HepG2 (cell line): ENCODE measurements around the gene SEMA4B. TPM values are rescaled to one million over a fixed set of nuclear protein-coding genes. Genes with fewer than 3 reads are reported as not detected.

Experiments used
- ARHGAP35 ChIP-seq: sonication (generic); formaldehyde crosslinking; IDR thresholded peaks from 2 replicates; pipeline ENCODE4 v1.9.0; 2022; ENCODE audit warnings: mild to moderate bottlenecking, inconsistent platforms, moderate library complexity, missing genetic modification reagents, borderline replicate concordance
- CEBPB ChIP-seq: IDR thresholded peaks from 2 replicates; pipeline ENCODE4 v1.6.1; 2011; ENCODE audit warnings: low read depth, low read length, improper control_type of control experiment, borderline replicate concordance
- HOXA5 ChIP-seq: sonication (generic); formaldehyde crosslinking; IDR thresholded peaks from 2 replicates; pipeline ENCODE4 v1.4.0; 2020; ENCODE audit warnings: missing genetic modification reagents
- PCBP1 ChIP-seq: fragments of 200-400 bp; formaldehyde crosslinking; IDR thresholded peaks from 2 replicates; pipeline ENCODE4 v1.6.1; 2017; ENCODE audit warnings: mild to moderate bottlenecking, low read depth, low read length, borderline replicate concordance
- PCBP2 ChIP-seq: fragments of 200-400 bp; formaldehyde crosslinking; optimal IDR thresholded peaks from 2 replicates; pipeline ENCODE3; 2018; ENCODE audit warnings: low read length, low read depth; ENCODE audit not compliant: poor library complexity, severe bottlenecking
- PITX1 ChIP-seq: sonication (generic); formaldehyde crosslinking; IDR thresholded peaks from 2 replicates; pipeline ENCODE4 v1.5.1; 2020; ENCODE audit warnings: mild to moderate bottlenecking, missing genetic modification reagents
- PRDM10 ChIP-seq: sonication (generic); formaldehyde crosslinking; IDR thresholded peaks from 2 replicates; pipeline ENCODE4 v1.4.0; 2020; ENCODE audit warnings: low read depth, missing genetic modification reagents
- RAD21 ChIP-seq: fragments of 450-650 bp; formaldehyde crosslinking; IDR thresholded peaks from 2 replicates; pipeline ENCODE4 v1.5.0; 2020; ENCODE audit warnings: mild to moderate bottlenecking
- TCF12 ChIP-seq, 2 experiments: fragments of 450-650 bp in 1 of 2; sonication (generic) in 1 of 2; formaldehyde crosslinking in 1 of 2; IDR thresholded peaks; 2 replicates each; pipeline versions ENCODE4 v1.6.1 to v1.8.0; 2017 to 2022; ENCODE audit warnings: antibody characterized with exemption in 1 of 2, mild to moderate bottlenecking in 1 of 2, missing genetic modification reagents in 1 of 2, moderate library complexity in 1 of 2
- TEAD2 ChIP-seq: sonication (generic); formaldehyde crosslinking; IDR thresholded peaks from 2 replicates; pipeline ENCODE4 v1.9.0; 2021; ENCODE audit warnings: missing genetic modification reagents
- ZBTB3 ChIP-seq: sonication (generic); formaldehyde crosslinking; IDR thresholded peaks from 2 replicates; pipeline ENCODE4 v1.4.0; 2020; ENCODE audit warnings: low read depth, mild to moderate bottlenecking, moderate library complexity, missing genetic modification reagents, borderline replicate concordance
- ZBTB42 ChIP-seq: sonication (generic); formaldehyde crosslinking; IDR thresholded peaks from 2 replicates; pipeline ENCODE4 v1.5.0; 2020; ENCODE audit warnings: mild to moderate bottlenecking, missing genetic modification reagents
- ZHX2 ChIP-seq, 2 experiments: sonication (generic) in 1 of 2; formaldehyde crosslinking in 1 of 2; IDR thresholded peaks; 2 replicates each; pipeline versions ENCODE4 v1.6.1 to v1.9.0; 2014 to 2022; ENCODE audit warnings: antibody characterized with exemption in 1 of 2, borderline replicate concordance in 1 of 2, inconsistent platforms in 1 of 2, low read depth in 1 of 2, missing genetic modification reagents in 1 of 2
- ZNF331 ChIP-seq: sonication (generic); formaldehyde crosslinking; IDR thresholded peaks from 2 replicates; pipeline ENCODE4 v1.4.0; 2020; ENCODE audit warnings: missing genetic modification reagents
- ZNF564 ChIP-seq: sonication (generic); formaldehyde crosslinking; IDR thresholded peaks from 2 replicates; pipeline ENCODE4 v1.8.1; 2023; ENCODE audit warnings: mild to moderate bottlenecking, missing genetic modification reagents
- ZNF746 ChIP-seq: sonication (generic); formaldehyde crosslinking; IDR thresholded peaks from 2 replicates; pipeline ENCODE4 v1.8.0; 2022; ENCODE audit warnings: mild to moderate bottlenecking, missing genetic modification reagents
- ZSCAN31 ChIP-seq: sonication (generic); formaldehyde crosslinking; IDR thresholded peaks from 2 replicates; pipeline ENCODE4 v1.5.0; 2020; ENCODE audit warnings: low read depth, mild to moderate bottlenecking, missing genetic modification reagents
- ZZZ3 ChIP-seq: sonication (generic); formaldehyde crosslinking; IDR thresholded peaks from 2 replicates; pipeline ENCODE4 v1.4.0; 2020; ENCODE audit warnings: missing genetic modification reagents, mild to moderate bottlenecking, borderline replicate concordance
- polyA plus RNA-seq, 8 experiments: library from polyadenylated mRNA; depleted of rRNA in 3 of 8; stranded (reverse) in 7 of 8; unstranded in 1 of 8; fragments of >200 nt; fragmentation: Illumina TruSeq in 4 of 8; extraction: Trizol in 4 of 8; gene quantifications; 2 replicates each; pipeline versions ENCODE4 v1.2.1 to v1.2.3, GENCODE V29; 2011 to 2016; ENCODE audit warnings: low read depth in 4 of 8, missing spikeins in 1 of 8, mixed read lengths in 1 of 8; ENCODE audit not compliant: insufficient read depth in 1 of 8
- total RNA-seq, 5 experiments: library from RNA; depleted of rRNA; stranded (reverse); fragments of >200 nt; fragmentation: Illumina TruSeq; extraction: Trizol; gene quantifications; 2 replicates each; pipeline ENCODE4 v1.2.3, GENCODE V29; 2016; ENCODE audit warnings: low read depth in 1 of 5

Gene SEMA4B
- total and polyA plus RNA-seq, 2 of the 13 experiments (the other 11 are each of a cell fraction or from before 2014, with no cell fraction given) = 2.1 to 17.0 TPM

- peak; percentile 55; the same call in 1 of the 2 replicates for TF ChIP-seq PRDM10 (CRISPR knock-in tag)
- 0 out of 2 replicates have a peak, but pooled peaks have one; percentile 38 for TF ChIP-seq ZNF564 (CRISPR knock-in tag)
- 0 out of 2 replicates have a peak, but pooled peaks have one; percentile 39 for TF ChIP-seq ZNF331 (CRISPR knock-in tag)
- no peak for TF ChIP-seq ZSCAN31 (CRISPR knock-in tag)
- TF ChIP-seq CEBPB = peak; percentile 67; the same call in 1 of the 2 replicates
- no peak for TF ChIP-seq ZZZ3 (CRISPR knock-in tag)
- no peak for TF ChIP-seq RAD21 (CRISPR knock-in tag)
- TF ChIP-seq ZHX2 (IDR thresholded peaks at IDR 0.05; ENCODE audit: low read depth) = 0 out of 2 replicates have a peak, but pooled peaks have one; percentile 16
- no peak for TF ChIP-seq ZHX2 (CRISPR knock-in tag; IDR thresholded peaks at IDR 0.05; ENCODE audit: borderline replicate concordance)
- no peak for TF ChIP-seq ARHGAP35 (CRISPR knock-in tag)
- no peak for TF ChIP-seq TCF12 (IDR thresholded peaks at IDR 0.05)
- TF ChIP-seq TCF12 (CRISPR knock-in tag; IDR thresholded peaks at IDR 0.05) = 0 out of 2 replicates have a peak, but pooled peaks have one; percentile 23
- no peak for TF ChIP-seq ZBTB3 (CRISPR knock-in tag)
- no peak for TF ChIP-seq HOXA5
- no peak for TF ChIP-seq TEAD2 (CRISPR knock-in tag)
- no peak for TF ChIP-seq PCBP2
- TF ChIP-seq PCBP1 = no peak
- TF ChIP-seq PITX1 (CRISPR knock-in tag) = peak; percentile 86
- peak; percentile 78; the same call in 1 of the 2 replicates for TF ChIP-seq ZNF746 (CRISPR knock-in tag)
- peak; percentile 57; the same call in 1 of the 2 replicates for TF ChIP-seq ZBTB42
Measured at GRCh38 chr15:90165659-90166489, 35.3 kb upstream of the SEMA4B start (continued).
